H1 (cell line): ENCODE results near the gene CPO. TPM values are rescaled to one million over a fixed set of nuclear protein-coding genes. Genes with fewer than 3 reads are reported as not detected.

Experiments
- ATF3 ChIP-seq: IDR thresholded peaks from 2 replicates; pipeline ENCODE4 v1.6.1; 2011; ENCODE audit warnings: low read depth, mild to moderate bottlenecking, low read length; ENCODE audit not compliant: insufficient read depth
- GTF2F1 ChIP-seq: IDR thresholded peaks from 2 replicates; pipeline ENCODE4 v1.6.1; 2012; ENCODE audit warnings: low read depth, low read length, improper control_type of control experiment, borderline replicate concordance
- KDM5A ChIP-seq: fragments of 200-600 bp; IDR thresholded peaks from 2 replicates; pipeline ENCODE4 v1.7.1; 2012; ENCODE audit warnings: mild to moderate bottlenecking, low read length, inconsistent platforms, mixed read lengths
- SIN3A ChIP-seq, 2 experiments: IDR thresholded peaks in 1 of 2; conservative IDR thresholded peaks in 1 of 2; 2 replicates each; pipeline ENCODE4 v1.6.1; 2011 to 2012; ENCODE audit warnings: low read length in 2 of 2, improper control_type of control experiment in 1 of 2, low read depth in 1 of 2, mild to moderate bottlenecking in 1 of 2
- polyA plus RNA-seq, 7 experiments: library from polyadenylated mRNA; depleted of rRNA in 3 of 7; stranded (reverse) in 5 of 7; unstranded in 2 of 7; fragments of >200 nt in 5 of 7; fragments of 200-250 nt in 2 of 7; gene quantifications; 1 replicate in 5 of 7; 2 replicates in 1 of 7; 4 replicates in 1 of 7; pipeline versions ENCODE4 v1.2.1 to v1.2.3, GENCODE V29; 2011 to 2013; ENCODE audit warnings: missing spikeins in 2 of 7, mixed read lengths in 2 of 7
- total RNA-seq: library from RNA; stranded (reverse); fragmentation: NEBNext Ultra II Directional; extraction: Animal tissue kit (Norgen Biotek cat#: 25700); gene quantifications from 2 replicates; pipeline ENCODE4 v1.2.1, GENCODE V29; 2021

CPO gene
- total and polyA plus RNA-seq, 2 of the 8 experiments (the other 6 are each of a cell fraction or from before 2014, with no cell fraction given), result 1.3 TPM

DNA sequence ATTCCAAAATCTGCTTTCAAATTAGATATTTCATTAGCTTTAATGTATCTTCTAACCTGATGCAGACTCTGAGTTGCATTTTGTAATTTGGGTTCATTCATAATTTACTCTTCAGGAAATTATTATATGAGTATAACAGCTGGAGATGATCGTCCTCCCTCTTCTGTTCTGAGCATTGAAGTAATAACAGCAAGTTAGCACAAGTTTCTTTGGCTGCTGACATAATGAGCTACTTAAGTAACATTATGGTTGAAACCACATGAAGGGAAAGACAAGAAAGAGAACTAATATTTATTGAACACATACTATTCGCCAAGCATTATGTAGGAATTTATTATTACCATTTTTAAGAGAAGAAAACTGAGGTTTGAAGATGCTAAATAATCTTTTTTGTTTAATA, 75.1 kb downstream of the CPO start (continued):
- TF ChIP-seq ATF3, result no peak
- TF ChIP-seq KDM5A, result no peak
- no peak for TF ChIP-seq SIN3A (conservative IDR thresholded peaks at IDR 0.05 in 1 of 2, IDR thresholded peaks at IDR 0.05 in 1 of 2; ENCODE audit: low read depth in 1 of 2, low read length in 2 of 2)
- no peak for TF ChIP-seq GTF2F1
